HG03097 (cell line): Measurements from ENCODE around the gene PTPN11.
"Not testable (repeated sequence)": the region's sequence is repeated elsewhere in the genome, so short reads cannot be mapped to it uniquely, and the experiment has no call there.

ENCODE experiments used
- ATAC-seq: cut with Tn5 transposase; IDR thresholded peaks from one replicate; pipeline ENCODE4 v1.9.1; 2021; ENCODE audit not compliant: unreplicated experiment, low FRiP score

The PTPN11 gene

GRCh38 chr12:112418608-112419296, at the start of gene PTPN11:
PTPN11 (plus strand) TSS chr12:112418947; CDS start chr12:112419112, 165 bp downstream.
- ATAC-seq = peak; percentile 72

- ATAC-seq = no peak
Observed at GRCh38 chr12:112370199-112370598, 48.5 kb upstream of the PTPN11 start.

GRCh38 chr12:112370868-112371510, 47.8 kb upstream of the PTPN11 start:
- no peak for ATAC-seq

GRCh38 chr12:112374166-112374740, 44.5 kb upstream of the PTPN11 start:
- no peak for ATAC-seq

- no peak for ATAC-seq
Observed at GRCh38 chr12:112375105-112375504, 43.6 kb upstream of the PTPN11 start.

- no peak for ATAC-seq
Observed at GRCh38 chr12:112380663-112381405, 37.9 kb upstream of the PTPN11 start.

- ATAC-seq = peak; percentile 45
Observed at GRCh38 chr12:112381406-112381882, 37.3 kb upstream of the PTPN11 start.

GRCh38 chr12:112381883-112382796, 36.6 kb upstream of the PTPN11 start, which contains the start of gene HECTD4:
HECTD4 (minus strand) TSS chr12:112382431; CDS start chr12:112382128, 303 bp downstream.
- peak; percentile 83 for ATAC-seq

GRCh38 chr12:112382866-112383265, 35.9 kb upstream of the PTPN11 start:
- ATAC-seq = no peak

GRCh38 chr12:112386726-112387125, 32.0 kb upstream of the PTPN11 start:
- ATAC-seq = no peak

- no peak for ATAC-seq
Observed at GRCh38 chr12:112389228-112389627, 29.5 kb upstream of the PTPN11 start.

GRCh38 chr12:112389922-112390654, 28.7 kb upstream of the PTPN11 start:
- not testable (repeated sequence) for ATAC-seq

GRCh38 chr12:112393328-112393727, 25.4 kb upstream of the PTPN11 start:
- ATAC-seq = no peak

- ATAC-seq = no peak
Observed at GRCh38 chr12:112401054-112401453, 17.7 kb upstream of the PTPN11 start.

GRCh38 chr12:112401903-112402498, 16.7 kb upstream of the PTPN11 start:
- ATAC-seq = no peak

GRCh38 chr12:112406519-112407488, 11.9 kb upstream of the PTPN11 start:
- ATAC-seq = no peak

GRCh38 chr12:112407683-112408082, 11.1 kb upstream of the PTPN11 start:
- not testable (repeated sequence) for ATAC-seq

- ATAC-seq = no peak
Observed at GRCh38 chr12:112408621-112409020, 10.1 kb upstream of the PTPN11 start.
